Right lobe of liver (tissue), 4 donors: ENCODE results near the gene XRN1.
"Not testable (repeated sequence)": the region's sequence is repeated elsewhere in the genome, so short reads cannot be mapped to it uniquely, and the experiment has no call there.

Source experiments
- POLR2A ChIP-seq: fragments of 450-650 bp; IDR thresholded peaks from one replicate; pipeline ENCODE4 v1.6.1; 2017; ENCODE audit warnings: antibody characterized with exemption, mild to moderate bottlenecking
- TF ChIP-seq, protein P1 (sequence below), 4 donors: fragments of 200-600 bp in 3 of 4; fragments of 450-650 bp in 1 of 4; IDR thresholded peaks; one replicate each; pipeline versions ENCODE4 v1.5.1 to v1.8.0; 2016 to 2022; ENCODE audit warnings: antibody characterized with exemption in 4 of 4, mild to moderate bottlenecking in 2 of 4
- donor health status: DM: no; HTN: no; CAD: no.
- donor health status: DM: no; HTN: no; CAD: no.
- donor health status: DM: no; HTN: yes; CAD: no.

- TF ChIP-seq, protein P1, sequence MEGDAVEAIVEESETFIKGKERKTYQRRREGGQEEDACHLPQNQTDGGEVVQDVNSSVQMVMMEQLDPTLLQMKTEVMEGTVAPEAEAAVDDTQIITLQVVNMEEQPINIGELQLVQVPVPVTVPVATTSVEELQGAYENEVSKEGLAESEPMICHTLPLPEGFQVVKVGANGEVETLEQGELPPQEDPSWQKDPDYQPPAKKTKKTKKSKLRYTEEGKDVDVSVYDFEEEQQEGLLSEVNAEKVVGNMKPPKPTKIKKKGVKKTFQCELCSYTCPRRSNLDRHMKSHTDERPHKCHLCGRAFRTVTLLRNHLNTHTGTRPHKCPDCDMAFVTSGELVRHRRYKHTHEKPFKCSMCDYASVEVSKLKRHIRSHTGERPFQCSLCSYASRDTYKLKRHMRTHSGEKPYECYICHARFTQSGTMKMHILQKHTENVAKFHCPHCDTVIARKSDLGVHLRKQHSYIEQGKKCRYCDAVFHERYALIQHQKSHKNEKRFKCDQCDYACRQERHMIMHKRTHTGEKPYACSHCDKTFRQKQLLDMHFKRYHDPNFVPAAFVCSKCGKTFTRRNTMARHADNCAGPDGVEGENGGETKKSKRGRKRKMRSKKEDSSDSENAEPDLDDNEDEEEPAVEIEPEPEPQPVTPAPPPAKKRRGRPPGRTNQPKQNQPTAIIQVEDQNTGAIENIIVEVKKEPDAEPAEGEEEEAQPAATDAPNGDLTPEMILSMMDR (IDR thresholded peaks at IDR 0.05) = not testable (repeated sequence)
- TF ChIP-seq POLR2A = not testable (repeated sequence)
Measured at GRCh38 chr3:142324275-142324953, 123.4 kb downstream of the XRN1 start.
